Panc1 (cell line): Measurements from ENCODE around the gene METTL25B. TPM values are rescaled to one million over a fixed set of nuclear protein-coding genes. Genes with fewer than 3 reads are reported as not detected.
A peak's percentile ranks its signal among the peaks of the same experiment; 100 is the strongest.

Experiments
- ATAC-seq: fragments of 200-7000 bp; cut with Tn5 transposase; 2 replicates; pipeline ENCODE4 v1.9.1; 2020; ENCODE audit warnings: mild to moderate bottlenecking, moderate library complexity
- BruUV-seq: library from RNA; stranded (reverse); fragments of 400-500 nt; replicated peaks from 2 replicates; lab custom pipeline; 2021; lab: Mats Ljungman, UMichigan
- CTCF ChIA-PET: fragments of 300-600 bp; sonication (Branson Sonifier 250); formaldehyde crosslinking; loops from one replicate; lab custom pipeline; 2022; ENCODE audit warnings: antibody characterized with exemption; lab: Charles Lee
- POLR2A ChIA-PET: fragments of 300-600 bp; sonication (Branson Sonifier 250); formaldehyde crosslinking; loops from one replicate; lab custom pipeline; 2022; ENCODE audit warnings: antibody characterized with exemption; lab: Charles Lee
- DNase-seq: peaks from one replicate; pipeline ENCODE4 v3.0.0-alpha.2; 2010; ENCODE audit warnings: low read depth, low spot score
- H3K27ac ChIP-seq: 2 replicates; pipeline ENCODE4 v1.5.1; 2011; ENCODE audit warnings: mild to moderate bottlenecking, low read length, inconsistent platforms
- H3K27me3 ChIP-seq: fragments of 200-500 bp; sonication (Bioruptor generic); 2 replicates; pipeline ENCODE4 v1.6.0; 2014; ENCODE audit warnings: low read length, inconsistent platforms; ENCODE audit not compliant: control insufficient read depth, insufficient read depth
- H3K36me3 ChIP-seq: fragments of 200-500 bp; sonication (Bioruptor generic); 2 replicates; pipeline ENCODE4 v1.5.1; 2014; ENCODE audit warnings: inconsistent platforms, mild to moderate bottlenecking, low read length, moderate library complexity; ENCODE audit not compliant: control insufficient read depth, insufficient read depth
- H3K4me1 ChIP-seq: 2 replicates; pipeline ENCODE4 v1.5.1; 2011; ENCODE audit warnings: inconsistent platforms, mild to moderate bottlenecking, low read length, moderate library complexity; ENCODE audit not compliant: control insufficient read depth, insufficient read depth
- H3K4me3 ChIP-seq, 2 experiments: 2 replicates each; pipeline ENCODE4 v1.5.1; 2011 to 2012; ENCODE audit warnings: low read depth in 2 of 2, low read length in 2 of 2, mild to moderate bottlenecking in 2 of 2, inconsistent platforms in 1 of 2, moderate library complexity in 1 of 2
- H3K9me3 ChIP-seq: fragments of 200-500 bp; sonication (Bioruptor generic); 2 replicates; pipeline ENCODE4 v1.5.1; 2014; ENCODE audit warnings: low read depth, mild to moderate bottlenecking, inconsistent platforms, low read length, moderate library complexity; ENCODE audit not compliant: control insufficient read depth, insufficient read depth
- POLR2AphosphoS5 ChIP-seq: IDR thresholded peaks from 2 replicates; pipeline ENCODE4 v1.6.1; 2012; ENCODE audit warnings: mild to moderate bottlenecking, low read depth, low read length, moderate library complexity
- SIN3A ChIP-seq: IDR thresholded peaks from 2 replicates; pipeline ENCODE4 v1.6.1; 2012; ENCODE audit warnings: low read depth, mild to moderate bottlenecking, low read length, moderate library complexity, borderline replicate concordance; ENCODE audit not compliant: insufficient read depth
- TCF7L2 ChIP-seq: IDR thresholded peaks from 2 replicates; pipeline ENCODE4 v1.6.1; 2011; ENCODE audit warnings: mild to moderate bottlenecking, low read depth, low read length, inconsistent platforms
- in situ Hi-C: cut with HindIII; loops from 2 replicates; pipeline ENCODE4 v1.10.0; 2016; ENCODE audit warnings: low sequenced_read_pairs, low pct_unique_long_range_greater_than_20kb
- intact Hi-C: fragments of 100-400 bp; cut with micrococcal nuclease; formaldehyde crosslinking; loops from one replicate; pipeline ENCODE4 v1.10.0; 2022; ENCODE audit not compliant: unreplicated experiment
- total RNA-seq: library from RNA; stranded (reverse); gene quantifications from one replicate; pipeline ENCODE4 v1.2.1, GENCODE V29; 2021; ENCODE audit not compliant: unreplicated experiment
- TF ChIP-seq, protein P1 (sequence below), 2 experiments: IDR thresholded peaks; 2 replicates each; pipeline ENCODE4 v1.6.1; 2011 to 2012; ENCODE audit warnings: low read depth in 2 of 2, control low read depth in 1 of 2, low read length in 1 of 2, mild to moderate bottlenecking in 1 of 2, moderate library complexity in 1 of 2; ENCODE audit not compliant: insufficient read depth in 1 of 2
- TF ChIP-seq, protein P2 (sequence below): fragments of 450-650 bp; IDR thresholded peaks from 2 replicates; pipeline ENCODE4 v1.5.1; 2017; ENCODE audit warnings: mild to moderate bottlenecking

Gene METTL25B
- total RNA-seq, 1 experiment from 2014 or later = 32.8 TPM

GRCh38 chr1:156747742-156748669, 19.7 kb downstream of the METTL25B start:
- intact Hi-C loops = no loop called here
- ChIA-PET CTCF (interaction anchor here (0.6 kb wide), 1 partner anchor 71 kb away, joined by 4 read pairs; no protein-coding TSS in a partner anchor), POLR2A (interaction anchor here (0.7 to 0.9 kb wide), 2 partner anchors 19 to 22 kb away, joined by 3 to 4 read pairs; partner anchors contain the start of genes ISG20L2 and METTL25B)
- Histone ChIP-seq H3K27ac (peak overlapping the region; percentile 100), H3K36me3 (peaks cover 17% of the 10 kb centered on the region), H3K27me3 (no peaks in the 10 kb centered on the region), H3K4me3 (peak overlapping the region; percentile 77 to 80), H3K9me3 (no peaks in the 10 kb centered on the region), H3K4me1 (peaks cover 52% of the 10 kb centered on the region)
- no peak for ATAC-seq
- TF ChIP-seq TCF7L2 (no peak), SIN3A (no peak), POLR2AphosphoS5 (no peak)
- TF ChIP-seq, protein P1, sequence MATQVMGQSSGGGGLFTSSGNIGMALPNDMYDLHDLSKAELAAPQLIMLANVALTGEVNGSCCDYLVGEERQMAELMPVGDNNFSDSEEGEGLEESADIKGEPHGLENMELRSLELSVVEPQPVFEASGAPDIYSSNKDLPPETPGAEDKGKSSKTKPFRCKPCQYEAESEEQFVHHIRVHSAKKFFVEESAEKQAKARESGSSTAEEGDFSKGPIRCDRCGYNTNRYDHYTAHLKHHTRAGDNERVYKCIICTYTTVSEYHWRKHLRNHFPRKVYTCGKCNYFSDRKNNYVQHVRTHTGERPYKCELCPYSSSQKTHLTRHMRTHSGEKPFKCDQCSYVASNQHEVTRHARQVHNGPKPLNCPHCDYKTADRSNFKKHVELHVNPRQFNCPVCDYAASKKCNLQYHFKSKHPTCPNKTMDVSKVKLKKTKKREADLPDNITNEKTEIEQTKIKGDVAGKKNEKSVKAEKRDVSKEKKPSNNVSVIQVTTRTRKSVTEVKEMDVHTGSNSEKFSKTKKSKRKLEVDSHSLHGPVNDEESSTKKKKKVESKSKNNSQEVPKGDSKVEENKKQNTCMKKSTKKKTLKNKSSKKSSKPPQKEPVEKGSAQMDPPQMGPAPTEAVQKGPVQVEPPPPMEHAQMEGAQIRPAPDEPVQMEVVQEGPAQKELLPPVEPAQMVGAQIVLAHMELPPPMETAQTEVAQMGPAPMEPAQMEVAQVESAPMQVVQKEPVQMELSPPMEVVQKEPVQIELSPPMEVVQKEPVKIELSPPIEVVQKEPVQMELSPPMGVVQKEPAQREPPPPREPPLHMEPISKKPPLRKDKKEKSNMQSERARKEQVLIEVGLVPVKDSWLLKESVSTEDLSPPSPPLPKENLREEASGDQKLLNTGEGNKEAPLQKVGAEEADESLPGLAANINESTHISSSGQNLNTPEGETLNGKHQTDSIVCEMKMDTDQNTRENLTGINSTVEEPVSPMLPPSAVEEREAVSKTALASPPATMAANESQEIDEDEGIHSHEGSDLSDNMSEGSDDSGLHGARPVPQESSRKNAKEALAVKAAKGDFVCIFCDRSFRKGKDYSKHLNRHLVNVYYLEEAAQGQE (IDR thresholded peaks at IDR 0.05; ENCODE audit: insufficient read depth in 1 of 2, low read depth in 2 of 2, low read length in 1 of 2) = no peak
- TF ChIP-seq, protein P2, sequence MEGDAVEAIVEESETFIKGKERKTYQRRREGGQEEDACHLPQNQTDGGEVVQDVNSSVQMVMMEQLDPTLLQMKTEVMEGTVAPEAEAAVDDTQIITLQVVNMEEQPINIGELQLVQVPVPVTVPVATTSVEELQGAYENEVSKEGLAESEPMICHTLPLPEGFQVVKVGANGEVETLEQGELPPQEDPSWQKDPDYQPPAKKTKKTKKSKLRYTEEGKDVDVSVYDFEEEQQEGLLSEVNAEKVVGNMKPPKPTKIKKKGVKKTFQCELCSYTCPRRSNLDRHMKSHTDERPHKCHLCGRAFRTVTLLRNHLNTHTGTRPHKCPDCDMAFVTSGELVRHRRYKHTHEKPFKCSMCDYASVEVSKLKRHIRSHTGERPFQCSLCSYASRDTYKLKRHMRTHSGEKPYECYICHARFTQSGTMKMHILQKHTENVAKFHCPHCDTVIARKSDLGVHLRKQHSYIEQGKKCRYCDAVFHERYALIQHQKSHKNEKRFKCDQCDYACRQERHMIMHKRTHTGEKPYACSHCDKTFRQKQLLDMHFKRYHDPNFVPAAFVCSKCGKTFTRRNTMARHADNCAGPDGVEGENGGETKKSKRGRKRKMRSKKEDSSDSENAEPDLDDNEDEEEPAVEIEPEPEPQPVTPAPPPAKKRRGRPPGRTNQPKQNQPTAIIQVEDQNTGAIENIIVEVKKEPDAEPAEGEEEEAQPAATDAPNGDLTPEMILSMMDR = no peak
- no peak for DNase-seq
- BruUV-seq = no TSS peak
- in situ Hi-C loops = no loop called here

- intact Hi-C loops (no loop called here), in situ Hi-C loops (no loop called here)
- ATAC-seq (no peak), DNase-seq (no peak)
- peaks cover 12% of the 10 kb centered on the region for H3K36me3 ChIP-seq
- H3K4me1 ChIP-seq = peaks cover 54% of the 10 kb centered on the region
- H3K4me3 ChIP-seq = peak overlapping the region; percentile 77 to 80
- peak overlapping the region; percentile 100 for H3K27ac ChIP-seq
- H3K27me3 ChIP-seq = no peaks in the 10 kb centered on the region
- CTCF ChIA-PET = no interaction called here
- BruUV-seq = no TSS peak
- no peaks in the 10 kb centered on the region for H3K9me3 ChIP-seq
- POLR2A ChIA-PET = no interaction called here
- no peak for TF ChIP-seq TCF7L2
- TF ChIP-seq, protein P2 = no peak
- TF ChIP-seq POLR2AphosphoS5 = no peak; the same call in 1 of the 2 replicates
- TF ChIP-seq, protein P1 (IDR thresholded peaks at IDR 0.05; ENCODE audit: insufficient read depth in 1 of 2, low read depth in 2 of 2, low read length in 1 of 2) = no peak
- TF ChIP-seq SIN3A = no peak
Measured at GRCh38 chr1:156748670-156749418, 20.6 kb downstream of the METTL25B start.
